GM21717 (cell line): ENCODE results near the gene GNAI3.

Source experiments
- ATAC-seq: cut with Tn5 transposase; IDR thresholded peaks from one replicate; pipeline ENCODE4 v1.9.1; 2021; ENCODE audit warnings: mild to moderate bottlenecking, moderate library complexity; ENCODE audit not compliant: unreplicated experiment

The GNAI3 gene

DNA sequence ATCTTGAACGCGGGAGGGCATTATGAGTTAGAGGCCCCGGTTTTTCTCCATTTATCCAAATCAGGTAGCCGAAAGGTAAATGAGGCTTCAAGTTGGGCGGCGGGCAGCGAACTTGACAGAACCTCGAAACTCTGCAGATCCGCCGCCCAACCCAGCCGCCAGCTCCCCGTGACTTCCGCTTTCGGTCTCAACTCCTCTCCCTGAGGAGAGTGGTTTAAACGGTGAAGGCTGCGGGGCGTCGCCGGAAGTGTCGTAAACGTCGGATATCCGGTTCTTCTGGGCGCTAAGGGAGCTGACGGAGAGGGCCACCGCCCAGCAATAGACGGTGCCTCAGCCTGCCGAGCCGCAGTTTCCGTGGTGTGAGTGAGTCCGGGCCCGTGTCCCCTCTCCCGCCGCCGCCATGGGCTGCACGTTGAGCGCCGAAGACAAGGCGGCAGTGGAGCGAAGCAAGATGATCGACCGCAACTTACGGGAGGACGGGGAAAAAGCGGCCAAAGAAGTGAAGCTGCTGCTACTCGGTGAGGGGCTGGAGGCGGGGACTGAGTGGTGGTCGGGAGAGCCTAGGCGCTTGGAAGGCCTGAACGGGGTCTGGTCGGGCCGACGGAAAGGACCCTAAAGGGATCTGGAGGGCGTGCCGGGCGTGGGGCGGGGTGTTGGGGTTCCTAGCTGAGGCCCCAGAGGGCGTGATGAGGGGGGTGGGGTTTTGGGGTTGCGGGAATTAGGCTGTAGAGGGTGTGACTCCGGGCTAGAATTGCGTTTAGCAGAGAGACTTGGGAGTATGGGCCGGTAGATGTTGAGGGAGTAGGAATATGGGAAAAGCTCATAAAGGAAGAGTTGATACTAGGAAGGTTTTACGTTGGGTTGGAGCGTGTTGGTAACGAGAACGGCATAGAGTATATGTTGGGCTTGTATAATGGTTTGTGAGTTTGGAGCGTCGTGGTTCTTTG lies at the start of gene GNAI3:
GNAI3 (plus strand) TSS at position 295 of the 947 bp plus-strand sequence; CDS start at position 401, 106 bp downstream.
- ATAC-seq = peak; percentile 88

- no peak for ATAC-seq
Observed at GRCh38 chr1:109499081-109499480, 49.3 kb upstream of the GNAI3 start.

DNA sequence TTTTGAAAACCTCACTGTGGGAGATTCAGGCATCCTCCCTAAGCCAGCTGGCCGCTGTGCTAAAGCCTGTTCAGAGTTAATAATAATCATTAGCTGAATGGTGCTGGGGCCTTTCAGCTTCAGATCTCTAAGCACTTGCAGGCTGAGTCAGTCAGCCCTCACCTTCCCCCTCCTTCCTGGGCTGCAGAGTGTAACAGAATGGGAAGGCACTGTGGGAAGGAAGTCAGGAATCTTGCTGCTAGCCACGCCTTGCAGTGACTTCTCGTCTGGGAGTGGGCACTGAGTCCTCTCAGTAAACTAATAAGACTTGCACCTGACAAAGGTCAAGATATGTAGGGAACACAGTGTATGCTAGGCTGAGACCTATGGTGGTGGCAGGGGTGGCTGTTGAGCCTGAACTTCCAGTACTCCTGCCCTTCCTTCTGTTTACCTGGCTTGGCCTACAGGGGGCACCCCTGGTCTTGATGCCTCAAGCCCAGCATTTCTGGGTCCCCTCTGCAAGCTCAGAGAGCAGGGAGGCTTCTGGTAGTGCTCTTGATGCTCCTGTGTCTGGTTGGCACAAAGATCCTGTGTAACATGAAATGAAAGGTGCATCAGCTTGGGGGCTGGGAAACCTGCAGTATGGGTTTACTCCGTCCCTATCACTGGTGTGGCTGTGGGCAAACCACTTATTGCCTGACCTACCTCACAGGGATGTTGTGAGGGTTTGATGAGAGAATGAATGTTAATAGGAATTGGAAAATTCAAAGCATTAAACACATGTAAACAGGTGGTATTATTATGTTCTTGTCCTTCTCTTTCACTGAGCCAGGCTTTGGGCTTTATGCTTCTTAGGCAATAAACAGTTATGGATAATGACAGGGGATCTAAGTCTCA lies 48.5 kb upstream of the GNAI3 start:
- ATAC-seq = no peak

DNA sequence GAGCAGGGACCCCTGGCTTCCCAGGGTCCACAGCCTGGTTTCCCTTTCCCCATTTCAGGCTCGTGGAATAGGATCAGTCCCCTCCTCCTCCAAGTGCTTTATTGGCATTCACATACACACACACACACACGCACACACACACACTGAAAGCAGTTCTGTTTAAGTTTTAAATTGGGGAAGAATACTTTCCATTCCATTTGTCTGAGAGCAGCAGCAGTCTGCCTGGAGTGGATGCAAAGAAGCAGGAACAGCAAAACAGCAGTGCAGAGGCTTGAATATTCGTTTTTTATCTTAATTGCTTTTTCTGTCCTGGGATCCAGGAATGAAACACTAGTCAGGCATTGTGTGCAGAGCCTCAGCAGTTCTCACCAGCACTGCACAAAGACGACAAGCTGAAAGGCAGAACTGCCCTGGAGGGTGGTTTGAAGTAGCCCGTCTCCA lies 47.5 kb upstream of the GNAI3 start:
- no peak for ATAC-seq

- ATAC-seq = no peak
Observed at GRCh38 chr1:109501644-109502363, 46.6 kb upstream of the GNAI3 start.

DNA sequence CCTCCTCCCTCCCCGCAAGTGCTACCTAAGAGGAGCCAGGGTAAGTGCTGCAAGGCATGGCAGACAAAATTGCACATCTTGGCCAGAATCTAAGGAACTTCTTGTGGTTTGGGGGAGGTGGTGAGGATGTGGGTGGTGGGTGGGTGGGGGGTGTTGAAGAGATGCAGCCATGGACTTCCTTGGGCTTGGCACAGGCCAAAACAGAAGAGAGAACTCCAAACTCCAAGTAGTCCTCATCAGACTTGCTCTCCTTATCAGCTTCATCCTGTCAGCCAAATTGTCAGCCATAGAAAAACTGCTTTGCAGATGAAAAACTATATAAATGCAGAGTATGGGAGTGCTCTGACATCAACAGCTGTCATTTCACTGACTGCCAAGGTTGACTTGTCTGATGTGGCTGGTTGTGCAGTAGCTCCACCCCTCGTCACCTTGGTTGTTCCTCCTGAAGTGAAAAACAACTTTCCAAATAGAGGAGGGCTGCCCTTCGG lies 46.0 kb upstream of the GNAI3 start:
- no peak for ATAC-seq

GRCh38 chr1:109503935-109504334 lies 44.5 kb upstream of the GNAI3 start:
- no peak for ATAC-seq

DNA sequence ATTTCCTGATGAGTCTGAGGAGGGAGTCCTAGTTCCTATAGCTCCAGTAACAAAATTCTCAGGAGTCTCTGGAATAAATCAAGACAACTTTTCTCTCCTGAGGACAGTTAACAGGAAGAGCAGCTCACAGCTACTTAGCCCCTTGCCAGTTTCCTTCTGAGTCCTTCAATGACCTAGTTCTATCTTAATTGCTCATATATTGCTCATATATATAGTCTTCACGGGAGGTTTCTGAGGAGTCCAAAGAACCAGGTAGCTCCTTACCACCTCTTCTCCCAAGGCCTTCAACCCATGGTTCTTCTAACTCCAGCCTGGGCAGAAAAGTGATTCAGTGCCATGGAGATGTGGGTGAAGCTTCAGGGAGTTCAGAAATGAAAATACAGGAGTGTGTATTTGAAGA lies 43.4 kb upstream of the GNAI3 start:
- ATAC-seq = no peak

DNA sequence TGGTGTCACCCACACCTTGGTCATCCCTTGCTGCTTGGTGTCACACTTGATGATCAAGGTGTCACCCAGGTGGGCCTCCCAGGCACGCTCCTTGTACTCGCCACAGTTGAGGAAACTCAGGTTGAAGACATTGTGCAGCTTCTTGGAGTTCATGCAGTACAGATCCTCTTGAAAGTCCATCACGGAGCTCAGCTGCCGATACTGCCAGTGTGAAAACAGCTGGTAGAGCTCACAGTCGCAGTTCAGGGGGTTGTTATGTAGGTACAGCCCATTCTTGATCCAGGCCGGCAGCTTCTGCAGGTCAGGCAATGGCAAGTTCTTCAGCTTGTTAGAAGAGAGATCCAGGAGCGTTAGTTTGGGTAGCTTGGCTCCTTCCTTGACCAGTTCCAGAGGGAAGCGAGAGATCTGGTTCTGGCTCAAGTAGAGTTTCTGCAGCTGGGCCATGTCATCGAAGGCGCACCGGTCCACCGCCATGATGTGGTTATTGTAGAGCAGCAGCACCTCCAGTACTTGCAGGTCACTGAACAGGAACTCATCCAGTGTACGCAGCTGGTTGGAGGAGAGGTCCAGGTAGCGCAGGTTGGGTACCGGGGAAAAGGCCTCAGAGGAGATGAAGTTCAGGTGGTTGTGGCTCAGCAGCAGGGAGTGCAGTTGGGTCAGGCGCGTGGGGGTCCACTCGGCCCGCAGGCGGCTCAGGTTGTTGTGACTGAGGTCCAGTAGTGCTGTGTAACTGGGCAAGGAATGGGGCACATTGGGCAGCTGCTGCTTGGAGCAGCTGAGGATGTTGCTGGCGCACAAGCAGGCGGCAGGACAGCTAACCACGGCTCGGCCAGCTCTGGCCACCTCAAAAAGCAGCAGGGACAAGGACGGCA lies 40.2 kb upstream of the GNAI3 start:
- ATAC-seq = no peak

- ATAC-seq = no peak
Observed at GRCh38 chr1:109508873-109509175, 39.6 kb upstream of the GNAI3 start.

DNA sequence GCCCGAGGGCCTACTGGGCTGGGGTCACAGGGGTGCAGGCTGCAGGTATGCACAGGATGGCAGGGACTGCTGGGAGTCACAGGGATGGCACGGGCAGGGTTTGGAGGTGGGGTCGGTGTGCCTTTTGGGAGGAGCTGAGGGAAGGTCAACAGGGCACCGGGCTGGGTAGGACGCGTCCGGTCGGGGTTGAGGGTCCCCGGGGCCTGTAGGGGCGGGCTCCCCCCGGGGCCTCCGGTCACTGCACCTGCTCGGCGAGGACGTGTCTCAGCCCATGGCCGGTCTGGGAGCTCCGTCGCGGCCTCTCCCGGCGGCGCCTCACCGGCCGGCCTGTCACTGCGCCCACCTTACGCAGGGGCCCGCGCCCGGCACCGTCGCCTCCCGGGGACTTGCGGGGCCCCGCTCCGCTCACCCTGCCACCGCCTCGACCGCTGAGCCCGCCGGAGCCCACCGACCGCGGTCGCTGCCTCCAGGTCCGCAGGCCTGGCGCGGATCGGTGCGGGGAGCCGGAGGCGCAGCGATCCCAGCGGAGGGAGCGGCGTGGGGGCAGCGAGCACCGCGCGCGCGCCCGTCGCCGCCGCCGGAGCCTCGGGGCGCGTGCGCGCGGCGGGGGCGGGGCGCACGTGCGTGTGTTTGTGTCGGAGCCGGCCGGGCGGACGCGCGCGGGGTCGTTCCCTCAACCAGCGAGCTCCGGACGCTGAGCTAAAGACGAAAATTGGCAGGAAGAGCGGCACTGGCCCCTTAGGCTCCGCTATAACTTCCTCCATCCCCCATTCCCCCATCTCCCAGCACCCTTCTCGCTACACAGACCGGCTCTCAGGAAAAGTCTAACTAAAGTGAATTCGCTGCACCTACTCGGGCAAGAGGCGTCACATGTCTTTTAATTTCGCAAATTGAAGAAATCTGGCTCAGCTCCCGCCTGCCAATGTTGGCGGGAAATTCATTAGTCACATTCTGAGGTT lies 39.0 kb upstream of the GNAI3 start, which contains the start of gene AMIGO1:
AMIGO1 (minus strand) TSS at position 552 of the 959 bp plus-strand sequence. CDS start 815 bp downstream, outside the sequence.
- ATAC-seq = no peak

GRCh38 chr1:109513110-109513710 lies 35.2 kb upstream of the GNAI3 start:
- ATAC-seq = no peak

GRCh38 chr1:109514846-109515245 lies 33.6 kb upstream of the GNAI3 start:
- no peak for ATAC-seq

DNA sequence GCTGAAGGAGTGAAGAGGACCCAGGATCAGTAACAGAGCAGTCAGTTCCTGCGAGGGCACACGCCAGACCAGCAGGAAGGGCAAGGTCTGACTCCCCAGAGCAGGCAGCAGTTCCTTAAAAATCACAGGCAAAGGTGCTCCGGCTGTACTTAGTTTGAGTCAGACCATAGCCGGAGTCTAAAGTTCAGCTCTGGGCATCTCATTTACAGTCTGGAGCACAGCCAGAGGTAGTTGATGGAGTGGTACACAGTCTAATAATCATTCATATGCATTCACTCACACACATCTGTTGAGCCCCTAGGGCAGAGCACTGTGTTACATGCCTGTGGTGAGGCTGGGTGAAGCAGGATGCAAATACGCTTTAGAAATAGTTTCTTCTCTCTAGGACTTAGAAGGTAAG lies 31.5 kb upstream of the GNAI3 start:
- no peak for ATAC-seq

- ATAC-seq = no peak
Observed at GRCh38 chr1:109517337-109517736, 31.1 kb upstream of the GNAI3 start.

DNA sequence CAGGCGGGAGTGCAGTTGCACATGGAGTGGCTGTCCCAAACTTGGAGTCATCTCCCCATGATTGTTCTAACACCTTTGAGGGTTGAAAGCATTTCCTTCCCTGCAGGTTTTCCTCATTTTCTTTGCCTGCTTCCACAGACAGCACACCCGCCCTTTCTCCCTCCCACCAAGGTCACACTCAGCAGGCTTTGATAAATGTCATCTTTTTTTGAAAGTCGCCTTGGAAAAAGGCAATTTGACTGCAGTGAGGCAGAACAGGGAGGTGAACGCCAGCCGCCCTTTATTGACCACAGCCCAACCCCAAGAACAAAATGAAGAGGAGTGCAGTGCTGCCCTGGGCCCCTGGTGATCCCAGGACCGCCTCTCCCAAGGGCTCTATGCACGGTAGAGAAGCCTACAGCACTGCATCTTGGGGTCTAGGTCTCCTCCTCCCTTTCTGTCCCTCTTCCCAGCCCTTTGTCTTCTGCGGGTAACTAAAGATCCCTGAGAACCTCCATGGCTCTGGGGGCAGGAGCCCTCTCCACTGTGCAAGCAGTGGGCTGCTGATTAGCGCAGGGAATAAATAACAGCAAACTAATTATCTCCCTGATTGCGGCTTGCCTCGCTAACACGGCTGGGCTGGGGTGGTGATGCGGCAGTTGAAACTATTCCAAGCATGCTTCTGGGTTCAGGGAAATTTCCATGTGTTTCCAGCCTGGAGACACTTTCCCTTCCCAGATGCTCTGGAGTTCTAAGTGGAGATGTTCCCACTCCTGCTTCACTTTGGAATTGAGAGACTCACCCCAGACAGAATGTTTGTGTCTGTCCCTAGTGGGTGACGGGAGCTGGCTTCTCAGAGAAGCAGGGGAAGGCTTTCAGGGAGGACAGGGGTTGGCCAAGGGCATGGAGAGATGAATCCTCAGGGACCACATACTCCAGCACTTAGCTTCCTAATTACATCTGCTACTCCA lies 27.1 kb upstream of the GNAI3 start:
- no peak for ATAC-seq

DNA sequence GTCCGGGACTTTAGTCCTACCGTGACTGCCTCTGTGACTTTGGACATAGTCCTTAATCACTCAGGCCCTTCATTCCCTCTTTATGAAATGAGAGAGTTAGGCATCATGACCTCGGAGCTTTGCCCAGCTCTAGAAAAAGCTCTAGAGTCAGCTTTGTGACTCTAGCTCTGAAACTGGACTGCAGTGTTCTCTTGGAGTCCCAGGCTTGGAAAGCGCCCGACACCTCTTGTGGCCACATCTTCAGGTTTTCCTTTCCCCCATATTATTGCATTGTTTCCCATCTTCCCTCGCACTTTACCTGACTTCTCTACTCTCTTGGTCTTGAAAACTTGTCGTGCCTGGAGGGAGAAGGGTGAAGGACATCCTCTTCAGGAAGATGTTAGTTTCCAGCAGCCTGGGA lies 26.4 kb upstream of the GNAI3 start:
- no peak for ATAC-seq
